ENCODE measurements around the gene AGPAT2.

DNA sequence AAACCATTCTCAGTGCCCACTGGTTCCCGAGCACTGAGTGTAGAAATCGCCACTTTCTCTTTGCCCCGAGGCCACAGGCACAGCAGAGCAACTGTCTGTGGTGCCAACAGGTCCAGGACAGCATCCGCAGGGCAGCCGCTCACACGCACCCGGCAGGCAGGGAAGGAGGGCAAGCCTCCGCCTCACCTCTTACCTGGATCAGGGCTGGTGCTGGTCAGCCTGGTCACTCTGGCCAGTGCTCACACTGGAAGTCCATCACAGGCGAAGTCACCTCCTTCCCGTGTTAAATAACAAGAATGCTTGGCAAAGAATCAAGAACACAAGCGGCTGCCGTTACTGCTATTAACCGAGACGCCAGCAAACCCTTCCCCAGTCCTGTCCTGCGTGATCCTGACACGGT, 38.9 kb upstream of the AGPAT2 start:
- TF ChIP-seq POLR2A (IDR thresholded peaks at IDR 0.05; ENCODE audit: low read depth, low read length) (no peak), SPI1 (IDR thresholded peaks at IDR 0.05; ENCODE audit: low read depth, low read length) (no peak), TAF1 (IDR thresholded peaks at IDR 0.05; ENCODE audit: low read depth, low read length) (no peak), POU2F2 (IDR thresholded peaks at IDR 0.05; ENCODE audit: low read depth, low read length) (no peak), POLR2AphosphoS5 (IDR thresholded peaks at IDR 0.05; ENCODE audit: low read depth, low read length) (0 out of 2 replicates have a peak, but pooled peaks have one; percentile 1)
